ENCODE data around the gene HRH1. TPM values are rescaled to one million over a fixed set of nuclear protein-coding genes. Genes with fewer than 3 reads are reported as not detected.

HRH1 gene
- total RNA-seq, 1 donor from 2014 or later = not detected

DNA sequence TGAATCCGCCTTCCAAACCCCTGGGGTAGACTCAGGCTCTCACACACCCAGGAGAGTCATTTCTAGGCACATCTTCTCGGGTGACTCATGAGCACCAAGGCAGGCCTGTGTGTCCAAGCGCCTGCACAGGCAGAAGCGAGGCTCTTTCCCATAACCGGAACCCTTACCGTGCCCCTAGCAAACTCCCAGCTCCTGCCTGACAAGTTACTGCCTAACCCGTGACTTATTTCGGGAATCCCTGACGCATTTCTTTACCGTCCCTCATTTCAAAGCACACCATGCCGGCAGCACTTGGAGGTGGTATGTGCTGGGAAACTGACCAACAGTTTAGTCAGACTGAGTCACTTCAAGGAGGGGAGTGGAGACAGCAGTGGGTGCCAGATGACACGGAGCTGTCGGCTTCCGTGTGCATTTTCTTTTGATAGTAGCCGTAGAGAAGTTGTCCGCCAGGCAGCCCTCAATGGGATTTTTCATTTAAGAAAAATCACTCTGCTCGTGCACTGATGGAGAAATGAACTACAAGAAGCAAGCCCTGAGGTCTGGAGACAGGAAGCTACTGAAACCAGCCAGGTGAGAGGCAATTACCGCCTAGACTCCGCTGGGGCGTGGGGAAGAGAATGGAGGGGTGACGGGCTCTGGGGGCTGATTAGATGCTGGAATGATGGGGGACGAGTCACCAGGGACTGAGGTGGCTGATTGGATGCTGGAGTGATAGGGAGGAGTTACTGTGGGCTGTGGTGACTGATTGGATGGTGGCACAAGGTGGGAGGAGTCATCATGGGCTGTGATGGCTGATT lies 17.3 kb upstream of the HRH1 start:
- Mint-ChIP-seq H3K4me1 (no peaks in the 10 kb centered on the region), H3K27ac (ENCODE audit: unreplicated experiment) (no peak overlapping the region), H3K27me3 (ENCODE audit: low read depth) (peaks cover 6% of the 10 kb centered on the region), H3K4me3 (no peak overlapping the region), H3K36me3 (ENCODE audit: low read depth) (no peaks in the 10 kb centered on the region), H3K9me3 (no peaks in the 10 kb centered on the region)
- TF ChIP-seq, protein P1, sequence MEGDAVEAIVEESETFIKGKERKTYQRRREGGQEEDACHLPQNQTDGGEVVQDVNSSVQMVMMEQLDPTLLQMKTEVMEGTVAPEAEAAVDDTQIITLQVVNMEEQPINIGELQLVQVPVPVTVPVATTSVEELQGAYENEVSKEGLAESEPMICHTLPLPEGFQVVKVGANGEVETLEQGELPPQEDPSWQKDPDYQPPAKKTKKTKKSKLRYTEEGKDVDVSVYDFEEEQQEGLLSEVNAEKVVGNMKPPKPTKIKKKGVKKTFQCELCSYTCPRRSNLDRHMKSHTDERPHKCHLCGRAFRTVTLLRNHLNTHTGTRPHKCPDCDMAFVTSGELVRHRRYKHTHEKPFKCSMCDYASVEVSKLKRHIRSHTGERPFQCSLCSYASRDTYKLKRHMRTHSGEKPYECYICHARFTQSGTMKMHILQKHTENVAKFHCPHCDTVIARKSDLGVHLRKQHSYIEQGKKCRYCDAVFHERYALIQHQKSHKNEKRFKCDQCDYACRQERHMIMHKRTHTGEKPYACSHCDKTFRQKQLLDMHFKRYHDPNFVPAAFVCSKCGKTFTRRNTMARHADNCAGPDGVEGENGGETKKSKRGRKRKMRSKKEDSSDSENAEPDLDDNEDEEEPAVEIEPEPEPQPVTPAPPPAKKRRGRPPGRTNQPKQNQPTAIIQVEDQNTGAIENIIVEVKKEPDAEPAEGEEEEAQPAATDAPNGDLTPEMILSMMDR (conservative IDR thresholded peaks at IDR 0.05) = no peak
- DNase-seq (ENCODE audit: low read depth, low spot score) = no peak

DNA sequence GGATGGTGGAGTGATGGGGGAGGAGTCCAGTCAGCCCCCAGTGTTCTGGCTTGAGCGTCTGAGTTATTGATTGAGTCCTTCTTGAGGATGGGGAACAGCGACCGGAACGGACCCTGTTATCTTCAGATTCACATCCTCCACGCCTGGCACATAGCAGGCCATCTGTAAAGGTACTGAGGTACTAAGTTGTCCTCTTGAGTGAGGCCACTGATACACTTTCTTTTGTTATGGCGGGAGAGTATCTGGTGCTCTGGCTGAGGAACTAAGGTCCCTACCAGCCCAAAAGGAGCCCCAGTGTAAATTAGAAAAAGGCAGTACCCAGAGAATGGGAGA lies 16.7 kb upstream of the HRH1 start:
- H3K27me3 Mint-ChIP-seq (ENCODE audit: low read depth) = peaks cover 6% of the 10 kb centered on the region
- no peak overlapping the region for H3K27ac Mint-ChIP-seq (ENCODE audit: unreplicated experiment)
- no peaks in the 10 kb centered on the region for H3K9me3 Mint-ChIP-seq
- H3K4me1 Mint-ChIP-seq = no peaks in the 10 kb centered on the region
- TF ChIP-seq, protein P1 (conservative IDR thresholded peaks at IDR 0.05) = no peak
- no peak overlapping the region for H3K4me3 Mint-ChIP-seq
- no peaks in the 10 kb centered on the region for H3K36me3 Mint-ChIP-seq (ENCODE audit: low read depth)
- DNase-seq (ENCODE audit: low read depth, low spot score) = no peak

DNA sequence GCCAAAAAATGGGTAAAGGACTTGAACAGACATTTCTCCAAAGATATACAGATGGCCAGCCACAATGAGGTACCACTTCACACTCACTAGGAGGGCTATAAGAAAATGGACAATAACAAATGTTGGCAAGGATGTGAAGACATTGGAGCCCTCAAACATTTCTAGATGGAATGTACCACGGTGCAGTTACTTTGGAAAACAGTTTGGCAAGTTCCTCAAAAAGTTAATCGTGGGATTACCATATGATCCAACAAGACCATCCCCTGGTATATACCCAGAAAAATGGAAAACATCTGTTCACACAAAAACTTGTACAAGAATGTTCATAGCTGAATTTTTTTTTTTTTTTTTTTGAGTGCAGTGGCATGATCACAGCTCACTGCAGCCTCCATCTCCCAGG lies 15.9 kb upstream of the HRH1 start:
- Mint-ChIP-seq H3K27me3 (ENCODE audit: low read depth) (peaks cover 6% of the 10 kb centered on the region), H3K36me3 (ENCODE audit: low read depth) (no peaks in the 10 kb centered on the region), H3K27ac (ENCODE audit: unreplicated experiment) (no peak overlapping the region), H3K4me3 (no peak overlapping the region), H3K4me1 (no peaks in the 10 kb centered on the region), H3K9me3 (no peaks in the 10 kb centered on the region)
- no peak for DNase-seq (ENCODE audit: low read depth, low spot score)
- TF ChIP-seq, protein P1 (conservative IDR thresholded peaks at IDR 0.05) = no peak

DNA sequence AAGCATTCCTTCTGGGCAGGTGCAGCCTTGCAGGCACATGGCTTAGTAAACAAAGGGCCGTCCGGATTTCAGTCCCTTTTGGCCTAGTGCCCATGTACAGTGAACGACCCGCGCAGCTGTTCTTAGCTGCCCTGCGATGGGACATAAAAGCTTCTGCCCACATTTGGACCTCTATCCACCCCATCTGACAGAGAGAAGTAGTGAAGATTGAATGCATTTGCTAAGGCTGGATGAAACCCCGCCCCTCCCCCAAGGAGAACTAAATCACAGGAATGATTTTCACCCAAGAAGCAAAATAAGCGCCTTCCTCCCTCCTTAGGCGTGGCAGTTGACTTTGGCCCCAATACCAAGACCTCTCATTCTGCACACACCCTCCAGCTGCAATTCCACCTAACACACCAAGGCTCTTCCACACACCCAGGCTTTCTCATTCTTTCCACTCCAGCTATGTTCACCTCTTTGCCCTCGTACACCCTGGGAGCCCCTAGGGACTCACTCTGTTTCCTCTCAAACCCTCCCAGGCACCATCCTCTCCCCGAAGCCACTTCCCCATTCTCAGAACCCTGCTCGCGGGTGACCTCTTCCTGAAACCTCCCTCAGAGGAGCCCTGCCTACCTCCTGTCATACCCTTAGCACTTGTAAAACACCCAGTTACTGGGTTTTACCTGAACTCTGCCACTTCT lies 14.1 kb upstream of the HRH1 start:
- Mint-ChIP-seq H3K27me3 (ENCODE audit: low read depth) (peaks cover 6% of the 10 kb centered on the region), H3K9me3 (peaks cover 2% of the 10 kb centered on the region), H3K4me3 (no peak overlapping the region), H3K4me1 (no peaks in the 10 kb centered on the region), H3K36me3 (ENCODE audit: low read depth) (no peaks in the 10 kb centered on the region), H3K27ac (ENCODE audit: unreplicated experiment) (no peak overlapping the region)
- TF ChIP-seq, protein P1 (conservative IDR thresholded peaks at IDR 0.05) = no peak
- no peak for DNase-seq (ENCODE audit: low read depth, low spot score)

DNA sequence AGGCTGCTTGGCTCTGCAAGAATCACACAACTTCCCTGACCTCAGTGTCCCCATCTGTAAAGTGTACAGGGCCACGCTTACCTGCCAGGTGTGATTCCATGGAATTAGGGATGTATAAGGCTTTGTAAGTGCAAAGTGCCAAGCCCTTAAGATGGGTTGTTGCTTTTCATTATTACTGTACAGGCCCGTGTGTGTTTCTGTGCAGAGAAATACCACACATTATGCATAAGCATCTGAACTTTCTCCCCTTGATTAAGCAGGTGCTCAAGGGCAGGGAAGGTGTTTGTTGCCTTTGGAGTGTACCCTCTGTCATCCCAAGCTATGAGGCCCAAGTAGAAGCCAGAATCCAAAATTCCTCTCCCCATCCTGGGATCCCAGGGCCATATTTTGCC lies 13.6 kb upstream of the HRH1 start:
- Mint-ChIP-seq H3K27me3 (ENCODE audit: low read depth) (peaks cover 8% of the 10 kb centered on the region), H3K36me3 (ENCODE audit: low read depth) (no peaks in the 10 kb centered on the region), H3K4me1 (no peaks in the 10 kb centered on the region), H3K4me3 (no peak overlapping the region), H3K9me3 (peaks cover 2% of the 10 kb centered on the region), H3K27ac (ENCODE audit: unreplicated experiment) (no peak overlapping the region)
- TF ChIP-seq, protein P1 (conservative IDR thresholded peaks at IDR 0.05) = no peak
- no peak for DNase-seq (ENCODE audit: low read depth, low spot score)
